Activated naive CD4-positive, alpha-beta T cell (primary cell): ENCODE data around the gene TNXB.
A peak's percentile ranks its signal among the peaks of the same experiment; 100 is the strongest.
"Not testable (repeated sequence)": the region's sequence is repeated elsewhere in the genome, so short reads cannot be mapped to it uniquely, and the experiment has no call there.

Experiments
- DNase-seq, 4 experiments: peaks; one replicate each; lab custom pipeline; 2025; lab: John Stamatoyannopoulos, UW

TNXB gene

GRCh38 chr6:32144238-32144637, 35.1 kb upstream of the TNXB start:
- DNase-seq, result not testable (repeated sequence)

GRCh38 chr6:32140420-32141046, 31.4 kb upstream of the TNXB start:
- DNase-seq, result no peak

- no peak for DNase-seq
Measured at GRCh38 chr6:32139590-32139989, 30.5 kb upstream of the TNXB start.

- no peak for DNase-seq
Measured at GRCh38 chr6:32137454-32137853, 28.3 kb upstream of the TNXB start.

GRCh38 chr6:32133786-32134185, 24.6 kb upstream of the TNXB start:
- no peak for DNase-seq

- DNase-seq, result no peak
Measured at GRCh38 chr6:32132110-32132509, 23.0 kb upstream of the TNXB start.

GRCh38 chr6:32131439-32131948, 22.4 kb upstream of the TNXB start:
- DNase-seq, result no peak

- no peak for DNase-seq
Measured at GRCh38 chr6:32129297-32130088, 20.4 kb upstream of the TNXB start.

GRCh38 chr6:32128751-32129296, 19.7 kb upstream of the TNXB start:
- DNase-seq, result no peak

- peak; percentile 81 to 92 (median 86) for DNase-seq
Measured at GRCh38 chr6:32127717-32128592, 18.8 kb upstream of the TNXB start, which contains the start of gene ATF6B. Gene ATF6B, minus strand, starts transcription at chr6:32128246. Its CDS starts 39 bp downstream, at chr6:32128207.

- no peak for DNase-seq
Measured at GRCh38 chr6:32127409-32127716, 18.2 kb upstream of the TNXB start.

GRCh38 chr6:32126880-32127279, 17.7 kb upstream of the TNXB start:
- DNase-seq, result no peak

- DNase-seq, result no peak
Measured at GRCh38 chr6:32123681-32124080, 14.5 kb upstream of the TNXB start.

- DNase-seq, result no peak
Measured at GRCh38 chr6:32120573-32121059, 11.5 kb upstream of the TNXB start.

- DNase-seq, result peak in 3 of 4 experiments; percentile 40 to 59 (median 41)
Measured at GRCh38 chr6:32118782-32119628, 9.9 kb upstream of the TNXB start.

- DNase-seq, result no peak
Measured at GRCh38 chr6:32117461-32117860, 8.3 kb upstream of the TNXB start.

- DNase-seq, result no peak
Measured at GRCh38 chr6:32116674-32117073, 7.5 kb upstream of the TNXB start.

GRCh38 chr6:32115623-32116022, 6.5 kb upstream of the TNXB start:
- DNase-seq, result no peak

GRCh38 chr6:32114796-32115195, 5.7 kb upstream of the TNXB start:
- no peak for DNase-seq

- no peak for DNase-seq
Measured at GRCh38 chr6:32113386-32114352, 4.5 kb upstream of the TNXB start.
